ENCODE measurements around the gene THRSP.

DNA sequence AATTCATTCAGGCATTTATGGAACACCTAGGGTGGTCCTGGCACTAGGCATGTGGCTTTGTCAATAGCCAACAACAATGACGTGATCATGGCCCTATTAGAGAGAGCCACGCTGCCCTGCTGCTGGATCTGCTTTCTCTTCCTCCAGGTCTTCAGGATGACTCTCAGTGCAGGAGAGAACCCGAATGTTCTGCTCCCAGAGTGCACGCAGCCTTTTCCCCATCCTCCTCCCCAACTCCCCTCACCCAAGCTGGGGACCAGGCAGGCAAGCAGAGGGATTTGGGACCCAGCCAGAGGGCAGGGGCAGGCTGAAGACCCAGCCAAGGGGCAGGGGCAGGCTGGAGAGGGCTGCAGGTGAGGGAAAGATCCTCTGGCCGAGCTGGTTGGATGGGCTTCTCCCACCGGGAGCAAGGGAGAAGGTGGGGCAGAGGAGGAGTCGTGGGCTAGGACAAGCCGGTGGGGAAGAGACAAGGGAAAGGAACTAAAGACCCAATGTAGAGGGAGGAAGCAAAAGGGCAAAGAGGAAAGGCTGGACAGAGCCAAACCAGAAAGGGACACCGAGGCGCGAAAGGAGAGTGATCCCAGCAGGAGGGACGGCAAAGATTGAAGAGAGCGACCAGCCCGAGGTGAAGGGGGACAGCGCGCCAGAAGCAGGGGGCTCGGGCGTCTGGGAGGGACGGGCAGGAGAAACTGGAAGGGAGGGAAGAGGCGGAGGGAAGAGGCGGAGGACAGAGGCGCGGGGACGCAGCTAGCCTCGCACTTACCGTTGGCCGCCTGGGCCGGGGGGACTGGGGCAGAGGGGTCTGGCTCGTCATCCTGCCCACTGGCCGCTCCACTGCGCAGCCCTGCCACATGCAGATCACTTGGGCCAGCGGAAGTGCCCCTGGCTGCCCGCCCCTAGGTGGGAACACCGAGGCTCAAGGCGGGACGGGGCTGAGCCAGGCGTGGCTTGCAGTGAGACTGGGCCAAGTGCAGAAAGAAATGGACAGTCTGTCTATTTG, 41.0 kb upstream of the THRSP start, which contains the start of gene KCTD14:
- TF ChIP-seq EP300 (IDR thresholded peaks at IDR 0.05; ENCODE audit: borderline replicate concordance) (no peak), NFIC (IDR thresholded peaks at IDR 0.05) (no peak), YY1 (IDR thresholded peaks at IDR 0.05; ENCODE audit: low read depth) (no peak), TAF1 (IDR thresholded peaks at IDR 0.05; ENCODE audit: low read depth) (no peak)
- TF ChIP-seq, protein P1, sequence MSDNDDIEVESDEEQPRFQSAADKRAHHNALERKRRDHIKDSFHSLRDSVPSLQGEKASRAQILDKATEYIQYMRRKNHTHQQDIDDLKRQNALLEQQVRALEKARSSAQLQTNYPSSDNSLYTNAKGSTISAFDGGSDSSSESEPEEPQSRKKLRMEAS (IDR thresholded peaks at IDR 0.05) = peak; percentile 78
- TF ChIP-seq, protein P2, sequence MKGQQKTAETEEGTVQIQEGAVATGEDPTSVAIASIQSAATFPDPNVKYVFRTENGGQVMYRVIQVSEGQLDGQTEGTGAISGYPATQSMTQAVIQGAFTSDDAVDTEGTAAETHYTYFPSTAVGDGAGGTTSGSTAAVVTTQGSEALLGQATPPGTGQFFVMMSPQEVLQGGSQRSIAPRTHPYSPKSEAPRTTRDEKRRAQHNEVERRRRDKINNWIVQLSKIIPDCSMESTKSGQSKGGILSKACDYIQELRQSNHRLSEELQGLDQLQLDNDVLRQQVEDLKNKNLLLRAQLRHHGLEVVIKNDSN (IDR thresholded peaks at IDR 0.05) = no peak
